Right ventricle myocardium superior (tissue), 1 donor: ENCODE measurements around the gene LCP1. TPM values are rescaled to one million over a fixed set of nuclear protein-coding genes. Genes with fewer than 3 reads are reported as not detected.
A peak's percentile ranks its signal among the peaks of the same experiment; 100 is the strongest.

Experiments used
- ATAC-seq: fragments of 200-7000 bp; cut with Tn5 transposase; one replicate; pipeline ENCODE4 v1.9.1; 2020; ENCODE audit warnings: mild to moderate bottlenecking; ENCODE audit not compliant: poor library complexity
- DNase-seq: peaks from one replicate; pipeline ENCODE4 v3.0.0-alpha.2; 2020
- intact Hi-C: fragments of 100-400 bp; cut with DNase I; formaldehyde crosslinking; loops from one replicate; pipeline ENCODE4 v1.11.2; 2022
- total RNA-seq: library from RNA; stranded (reverse); fragmentation: NEBNext Ultra II Directional; extraction: Animal tissue kit (Norgen Biotek cat#: 25700); gene quantifications from one replicate; pipeline ENCODE4 v1.2.1, GENCODE V29; 2021
- donor health status: DM: no; HTN: yes; CAD: no; lungs with severe emphysema.

LCP1 gene
- total RNA-seq, 1 donor from 2014 or later = 20.5 TPM

GRCh38 chr13:46119883-46120614, 61.9 kb downstream of the LCP1 start:
- ATAC-seq = peak; percentile 76
- intact Hi-C loops = no loop called here
- DNase-seq = no peak

GRCh38 chr13:46116653-46117502, 65.1 kb downstream of the LCP1 start:
- no peak for ATAC-seq
- intact Hi-C loops = no loop called here
- no peak for DNase-seq

- DNase-seq (no peak), ATAC-seq (no peak)
- intact Hi-C loops = no loop called here
Measured at GRCh38 chr13:46114613-46115012, 67.4 kb downstream of the LCP1 start.

- ATAC-seq = no peak
- DNase-seq = no peak
- intact Hi-C loops = no loop called here
Measured at GRCh38 chr13:46113596-46113995, 68.4 kb downstream of the LCP1 start.

- intact Hi-C loops = no loop called here
- DNase-seq (no peak), ATAC-seq (no peak)
Measured at GRCh38 chr13:46111151-46111550, 70.8 kb downstream of the LCP1 start.

- no peak for DNase-seq
- intact Hi-C loops = no loop called here
- ATAC-seq = no peak
Measured at GRCh38 chr13:46109451-46109850, 72.5 kb downstream of the LCP1 start.

- intact Hi-C loops = no loop called here
- DNase-seq (no peak), ATAC-seq (no peak)
Measured at GRCh38 chr13:46106839-46107371, 75.1 kb downstream of the LCP1 start.

- intact Hi-C loops = no loop called here
- ATAC-seq (no peak), DNase-seq (no peak)
Measured at GRCh38 chr13:46104868-46105267, 77.1 kb downstream of the LCP1 start, which contains the start of gene CPB2. Gene CPB2, minus strand, starts transcription at chr13:46105033. Its CDS starts 24 bp downstream, at chr13:46105009.

- ATAC-seq (no peak), DNase-seq (no peak)
- intact Hi-C loops = no loop called here
Measured at GRCh38 chr13:46103037-46103436, 78.9 kb downstream of the LCP1 start.

GRCh38 chr13:46102255-46102605, 79.7 kb downstream of the LCP1 start:
- ATAC-seq (no peak), DNase-seq (no peak)
- intact Hi-C loops = no loop called here

GRCh38 chr13:46101484-46102254, 80.3 kb downstream of the LCP1 start:
- DNase-seq = no peak
- intact Hi-C loops = no loop called here
- no peak for ATAC-seq

GRCh38 chr13:46101002-46101401, 81.0 kb downstream of the LCP1 start:
- DNase-seq (no peak), ATAC-seq (no peak)
- intact Hi-C loops = no loop called here

- ATAC-seq = peak; percentile 41
- intact Hi-C loops = no loop called here
- no peak for DNase-seq
Measured at GRCh38 chr13:46100191-46100815, 81.7 kb downstream of the LCP1 start.

- no peak for ATAC-seq
- DNase-seq = no peak
- intact Hi-C loops = no loop called here
Measured at GRCh38 chr13:46097663-46098062, 84.3 kb downstream of the LCP1 start.

- intact Hi-C loops = no loop called here
- DNase-seq = no peak
- ATAC-seq = no peak
Measured at GRCh38 chr13:46097015-46097414, 85.0 kb downstream of the LCP1 start.

- DNase-seq (no peak), ATAC-seq (peak; percentile 22)
- intact Hi-C loops = no loop called here
Measured at GRCh38 chr13:46094478-46094877, 87.5 kb downstream of the LCP1 start.

- ATAC-seq (no peak), DNase-seq (no peak)
- intact Hi-C loops = no loop called here
Measured at GRCh38 chr13:46088821-46089562, 93.0 kb downstream of the LCP1 start.

GRCh38 chr13:46087481-46087880, 94.5 kb downstream of the LCP1 start:
- DNase-seq (no peak), ATAC-seq (no peak)
- intact Hi-C loops = no loop called here
